ENCODE data around the gene HYAL3. TPM values are rescaled to one million over a fixed set of nuclear protein-coding genes. Genes with fewer than 3 reads are reported as not detected.

Gene HYAL3
- total and polyA plus RNA-seq, 2 of the 13 experiments (the other 11 are each of a cell fraction or from before 2014, with no cell fraction given) = 5.5 to 10.4 TPM

DNA sequence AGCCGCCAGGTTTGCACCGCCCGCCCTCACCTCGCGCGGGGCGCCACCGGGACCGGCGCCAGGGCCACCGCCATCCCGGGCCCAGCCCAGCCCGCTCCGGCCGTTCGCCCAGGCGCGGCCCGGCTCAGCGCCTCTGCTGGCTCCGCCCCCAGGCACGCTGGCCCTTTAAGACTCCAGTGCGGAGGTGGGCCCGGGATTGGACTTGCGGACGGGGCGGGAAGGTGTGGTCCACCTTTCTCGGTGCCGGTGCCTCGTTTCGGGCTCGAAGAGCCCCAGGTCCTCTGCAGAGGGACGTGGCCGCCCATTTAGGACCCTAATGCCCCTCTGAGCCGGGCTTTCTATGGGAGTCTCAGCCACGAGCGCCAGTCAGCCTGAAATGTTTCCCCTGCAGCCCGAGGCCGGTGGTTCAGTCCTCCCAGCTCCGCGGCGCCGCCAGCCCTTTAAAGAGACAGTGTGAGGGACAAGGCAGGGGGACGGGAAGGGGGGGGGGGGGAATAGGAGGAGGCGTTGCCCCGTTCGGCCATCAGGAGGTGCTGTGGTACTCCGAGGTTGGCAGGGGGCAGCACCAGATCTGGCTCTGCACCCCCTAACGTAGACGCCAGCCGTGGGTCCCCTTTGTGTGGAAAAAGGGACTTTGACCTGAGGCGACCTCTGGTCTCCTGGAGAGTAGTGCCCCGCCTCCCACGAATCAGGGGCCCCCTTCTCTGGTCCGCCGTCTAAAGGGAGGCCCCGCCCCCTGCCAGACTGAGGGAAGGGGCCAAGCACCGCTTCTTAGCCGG lies 22.3 kb upstream of the HYAL3 start (continued):
- TF ChIP-seq KIAA2018 (CRISPR knock-in tag; IDR thresholded peaks at IDR 0.05; ENCODE audit: borderline replicate concordance) (no peak), ZNF616 (CRISPR knock-in tag; IDR thresholded peaks at IDR 0.05; ENCODE audit: low read depth) (no peak; the same call in 1 of the 2 replicates), ZNF432 (CRISPR knock-in tag; IDR thresholded peaks at IDR 0.05; ENCODE audit: borderline replicate concordance) (no peak), NKX3-1 (CRISPR knock-in tag; IDR thresholded peaks at IDR 0.05) (0 out of 2 replicates have a peak, but pooled peaks have one; percentile 21), ETV5 (CRISPR knock-in tag; IDR thresholded peaks at IDR 0.05; ENCODE audit: borderline replicate concordance) (0 out of 2 replicates have a peak, but pooled peaks have one; percentile 11), ZKSCAN8 (CRISPR knock-in tag; IDR thresholded peaks at IDR 0.05; ENCODE audit: borderline replicate concordance) (no peak), GMEB1 (CRISPR knock-in tag; IDR thresholded peaks at IDR 0.05; ENCODE audit: borderline replicate concordance) (peak; percentile 45; the same call in 1 of the 2 replicates), ZNF33A (CRISPR knock-in tag; IDR thresholded peaks at IDR 0.05; ENCODE audit: borderline replicate concordance) (no peak; the same call in 1 of the 2 replicates), ZNF431 (CRISPR knock-in tag; IDR thresholded peaks at IDR 0.05; ENCODE audit: borderline replicate concordance, low read depth) (no peak; the same call in 1 of the 2 replicates), MED8 (CRISPR knock-in tag; IDR thresholded peaks at IDR 0.05; ENCODE audit: insufficient replicate concordance) (no peak), THYN1 (CRISPR knock-in tag; IDR thresholded peaks at IDR 0.05; ENCODE audit: borderline replicate concordance, low read depth) (no peak), ZNF615 (CRISPR knock-in tag; IDR thresholded peaks at IDR 0.05; ENCODE audit: borderline replicate concordance) (peak; percentile 73; the same call in 1 of the 2 replicates), RARA (CRISPR knock-in tag; IDR thresholded peaks at IDR 0.05) (peak; percentile 47), ZNF841 (CRISPR knock-in tag; IDR thresholded peaks at IDR 0.05; ENCODE audit: borderline replicate concordance) (no peak)
- TF ChIP-seq, protein P1, sequence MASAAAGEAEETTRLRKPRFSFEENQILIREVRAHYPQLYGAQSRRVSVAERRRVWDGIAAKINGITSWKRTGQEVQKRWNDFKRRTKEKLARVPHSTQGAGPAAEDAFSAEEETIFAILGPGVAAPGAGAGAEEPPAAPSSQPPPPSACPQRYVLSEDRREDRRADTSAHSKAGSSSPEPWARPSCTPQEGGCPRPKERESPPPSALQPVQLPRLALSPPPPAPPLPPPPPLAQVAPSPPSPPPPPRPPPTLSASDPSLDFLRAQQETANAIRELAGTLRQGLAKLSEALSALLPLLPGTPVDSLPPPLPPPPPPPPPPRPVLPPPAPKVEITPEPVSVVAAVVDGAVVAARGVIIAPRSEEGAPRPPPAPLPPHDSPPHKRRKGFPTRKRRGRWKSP (CRISPR knock-in tag; IDR thresholded peaks at IDR 0.05) = 0 out of 2 replicates have a peak, but pooled peaks have one; percentile 36
- TF ChIP-seq, protein P2, sequence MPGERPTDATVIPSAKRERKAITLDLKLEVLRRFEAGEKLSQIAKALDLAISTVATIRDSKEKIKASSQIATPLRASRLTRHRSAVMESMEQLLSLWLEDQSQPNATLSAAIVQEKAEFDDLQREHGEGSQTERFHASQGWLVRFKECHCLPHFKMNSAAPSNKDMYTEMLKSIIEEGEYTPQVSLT (CRISPR knock-in tag; IDR thresholded peaks at IDR 0.05; ENCODE audit: borderline replicate concordance, low read depth) = no peak
